HEK293 (cell line): ENCODE data around the gene SNAPC4.

ENCODE experiments used
- CTCF ChIP-seq: fragments of 450-650 bp; formaldehyde crosslinking; IDR thresholded peaks from 2 replicates; pipeline ENCODE4 v1.5.1; 2016; ENCODE audit warnings: missing biosample characterization, missing genetic modification characterization
- HOXA7 ChIP-seq: sonication (generic); formaldehyde crosslinking; IDR thresholded peaks from 2 replicates; pipeline ENCODE4 v1.8.1; 2022; ENCODE audit warnings: missing genetic modification reagents, borderline replicate concordance
- KLF7 ChIP-seq: fragments of 450-650 bp; formaldehyde crosslinking; IDR thresholded peaks from 2 replicates; pipeline ENCODE4 v1.5.1; 2016; ENCODE audit warnings: missing biosample characterization, missing genetic modification characterization, borderline replicate concordance
- PBX3 ChIP-seq: sonication (generic); formaldehyde crosslinking; IDR thresholded peaks from 2 replicates; pipeline ENCODE4 v1.8.1; 2022; ENCODE audit warnings: mild to moderate bottlenecking, moderate library complexity, missing genetic modification reagents
- ZBTB1 ChIP-seq: fragments of 450-650 bp; formaldehyde crosslinking; IDR thresholded peaks from 2 replicates; pipeline ENCODE4 v1.5.1; 2016; ENCODE audit warnings: missing biosample characterization, missing genetic modification characterization
- ZBTB20 ChIP-seq: fragments of 450-650 bp; formaldehyde crosslinking; IDR thresholded peaks from 2 replicates; pipeline ENCODE4 v1.5.1; 2016; ENCODE audit warnings: missing biosample characterization, missing genetic modification characterization
- ZNF121 ChIP-seq: fragments of 450-650 bp; formaldehyde crosslinking; IDR thresholded peaks from 2 replicates; pipeline ENCODE4 v1.5.1; 2016; ENCODE audit warnings: missing biosample characterization, missing genetic modification characterization
- ZNF266 ChIP-seq: fragments of 450-650 bp; formaldehyde crosslinking; IDR thresholded peaks from 2 replicates; pipeline ENCODE4 v1.5.1; 2016; ENCODE audit warnings: missing biosample characterization, missing genetic modification characterization, low read depth
- ZNF335 ChIP-seq: fragments of 450-650 bp; formaldehyde crosslinking; conservative IDR thresholded peaks from 2 replicates; pipeline ENCODE4 v1.5.1; 2016; ENCODE audit warnings: missing biosample characterization, missing genetic modification characterization
- ZNF558 ChIP-seq: fragments of 450-650 bp; formaldehyde crosslinking; IDR thresholded peaks from 2 replicates; pipeline ENCODE4 v1.5.1; 2016; ENCODE audit warnings: missing biosample characterization, missing genetic modification characterization

- TF ChIP-seq ZNF121 (no peak), CTCF (no peak), PBX3 (CRISPR knock-in tag) (no peak), ZNF558 (no peak), ZNF266 (tag by site-specific recombination) (no peak), ZNF335 (tag by site-specific recombination) (no peak), ZBTB1 (no peak), HOXA7 (no peak), KLF7 (tag by site-specific recombination) (no peak), ZBTB20 (tag by site-specific recombination) (no peak)
Observed at GRCh38 chr9:136402067-136402466, 2.1 kb upstream of the SNAPC4 start.
